ENCODE results near the gene SUDS3. TPM values are rescaled to one million over a fixed set of nuclear protein-coding genes. Genes with fewer than 3 reads are reported as not detected.

The SUDS3 gene
- total RNA-seq, 1 donor from 2014 or later = 28.5 TPM

DNA sequence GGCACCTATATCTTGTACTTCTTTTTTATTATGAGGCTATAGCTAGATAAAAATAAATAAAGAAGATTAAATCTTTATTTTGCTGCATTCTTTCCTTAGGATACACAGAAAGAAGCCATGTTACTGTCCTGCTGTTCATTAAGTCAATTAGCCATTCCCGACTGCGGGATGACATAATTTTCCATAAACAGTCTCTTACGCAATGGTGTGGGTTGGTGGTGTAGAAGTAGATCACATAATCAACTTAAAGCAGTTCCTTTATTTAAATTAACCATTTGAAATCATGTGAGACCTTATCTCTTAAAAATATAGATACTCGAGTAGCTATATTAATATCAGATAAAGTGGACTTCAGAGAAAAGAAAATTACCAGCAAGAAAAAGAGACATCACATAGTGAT, 43.8 kb upstream of the SUDS3 start:
- no peak overlapping the region for H3K4me3 ChIP-seq
- H3K4me1 ChIP-seq = peaks cover 29% of the 10 kb centered on the region
- H3K27ac ChIP-seq = no peak overlapping the region
- ATAC-seq (no peak), DNase-seq (no peak)
- TF ChIP-seq, protein P1, sequence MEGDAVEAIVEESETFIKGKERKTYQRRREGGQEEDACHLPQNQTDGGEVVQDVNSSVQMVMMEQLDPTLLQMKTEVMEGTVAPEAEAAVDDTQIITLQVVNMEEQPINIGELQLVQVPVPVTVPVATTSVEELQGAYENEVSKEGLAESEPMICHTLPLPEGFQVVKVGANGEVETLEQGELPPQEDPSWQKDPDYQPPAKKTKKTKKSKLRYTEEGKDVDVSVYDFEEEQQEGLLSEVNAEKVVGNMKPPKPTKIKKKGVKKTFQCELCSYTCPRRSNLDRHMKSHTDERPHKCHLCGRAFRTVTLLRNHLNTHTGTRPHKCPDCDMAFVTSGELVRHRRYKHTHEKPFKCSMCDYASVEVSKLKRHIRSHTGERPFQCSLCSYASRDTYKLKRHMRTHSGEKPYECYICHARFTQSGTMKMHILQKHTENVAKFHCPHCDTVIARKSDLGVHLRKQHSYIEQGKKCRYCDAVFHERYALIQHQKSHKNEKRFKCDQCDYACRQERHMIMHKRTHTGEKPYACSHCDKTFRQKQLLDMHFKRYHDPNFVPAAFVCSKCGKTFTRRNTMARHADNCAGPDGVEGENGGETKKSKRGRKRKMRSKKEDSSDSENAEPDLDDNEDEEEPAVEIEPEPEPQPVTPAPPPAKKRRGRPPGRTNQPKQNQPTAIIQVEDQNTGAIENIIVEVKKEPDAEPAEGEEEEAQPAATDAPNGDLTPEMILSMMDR (IDR thresholded peaks at IDR 0.05) = no peak
- no peaks in the 10 kb centered on the region for H3K27me3 ChIP-seq (ENCODE audit: low read depth)
- no peaks in the 10 kb centered on the region for H3K36me3 ChIP-seq
- intact Hi-C loops (cut with DNase I) = no loop called here
- H3K9me3 ChIP-seq = no peaks in the 10 kb centered on the region

DNA sequence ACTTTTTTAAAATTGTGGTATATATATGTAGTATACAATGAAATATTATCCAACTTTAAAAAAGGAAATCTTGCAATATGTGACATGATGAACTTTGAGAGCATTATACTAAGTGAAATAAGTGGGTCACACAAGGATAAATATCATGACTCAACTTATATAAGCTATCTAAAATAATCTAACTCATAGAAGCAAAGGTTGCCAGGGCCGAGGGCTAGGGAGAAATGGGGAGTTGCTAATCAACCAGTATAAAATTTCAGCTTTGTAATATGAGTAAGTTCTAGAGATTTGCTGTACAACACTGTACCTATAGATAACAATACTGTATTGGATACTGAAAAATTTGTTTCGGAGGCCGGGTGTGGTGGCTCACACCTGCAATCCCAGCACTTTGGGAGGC, 42.1 kb upstream of the SUDS3 start:
- Histone ChIP-seq H3K4me3 (no peak overlapping the region), H3K27me3 (ENCODE audit: low read depth) (no peaks in the 10 kb centered on the region), H3K4me1 (peaks cover 37% of the 10 kb centered on the region), H3K27ac (no peak overlapping the region), H3K36me3 (no peaks in the 10 kb centered on the region), H3K9me3 (no peaks in the 10 kb centered on the region)
- no peak for DNase-seq
- ATAC-seq = no peak
- TF ChIP-seq, protein P1 (IDR thresholded peaks at IDR 0.05) = no peak
- intact Hi-C loops (cut with DNase I) = no loop called here

DNA sequence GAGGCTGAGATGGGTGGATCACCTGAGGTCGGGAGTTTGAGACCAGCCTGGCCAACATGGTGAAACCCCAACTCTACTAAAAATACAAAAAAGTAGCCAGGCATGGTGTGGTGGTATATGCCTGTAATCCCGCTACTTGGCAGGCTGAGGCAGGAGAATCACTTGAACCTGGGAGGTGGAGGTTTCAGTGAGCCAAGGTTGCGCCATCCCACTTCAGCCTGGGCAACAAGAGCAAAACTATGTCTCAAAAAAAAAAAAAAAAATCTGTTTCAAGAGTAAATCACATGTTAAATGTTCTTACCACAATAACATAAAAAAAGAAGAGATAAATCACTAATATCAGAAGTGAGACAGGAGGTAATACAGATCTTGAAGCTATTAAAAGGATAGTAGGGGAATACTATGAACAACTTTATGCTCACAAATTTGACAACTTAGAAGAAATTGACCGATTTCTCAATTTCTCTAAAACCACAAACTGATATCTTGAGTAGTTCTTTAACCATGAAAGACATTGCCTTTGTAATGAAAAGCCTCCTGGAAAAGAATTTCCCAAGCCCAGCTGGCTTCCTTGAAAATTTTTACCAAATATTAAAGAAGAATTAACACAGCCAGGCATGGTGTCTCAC, 41.3 kb upstream of the SUDS3 start:
- intact Hi-C loops (cut with DNase I) = no loop called here
- Histone ChIP-seq H3K9me3 (no peaks in the 10 kb centered on the region), H3K4me1 (peaks cover 30% of the 10 kb centered on the region), H3K27ac (no peak overlapping the region), H3K27me3 (ENCODE audit: low read depth) (no peaks in the 10 kb centered on the region), H3K36me3 (no peaks in the 10 kb centered on the region), H3K4me3 (no peak overlapping the region)
- ATAC-seq (peak; percentile 39 to 76), DNase-seq (peak; percentile 84)
- TF ChIP-seq, protein P1 (IDR thresholded peaks at IDR 0.05) = no peak

DNA sequence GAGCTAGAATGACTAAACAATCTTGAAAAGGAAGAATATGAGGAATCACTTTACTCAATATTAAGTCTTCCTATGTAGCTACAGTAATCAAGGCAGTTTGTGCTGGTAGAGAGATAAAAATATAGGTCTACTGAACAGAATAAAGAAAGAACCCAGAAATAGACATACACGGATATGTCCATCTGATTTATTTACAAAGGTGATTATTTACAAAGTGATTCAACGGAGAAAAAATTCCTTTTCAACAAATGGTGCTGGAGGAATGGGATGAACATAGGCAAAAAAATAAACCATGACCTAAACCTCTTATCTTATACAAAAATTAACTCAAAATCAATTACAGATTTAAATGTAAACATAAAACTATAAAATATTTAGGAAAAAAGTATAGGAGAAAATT, 40.2 kb upstream of the SUDS3 start:
- ATAC-seq (no peak), DNase-seq (no peak)
- no peak overlapping the region for H3K27ac ChIP-seq
- H3K4me3 ChIP-seq = no peak overlapping the region
- H3K27me3 ChIP-seq (ENCODE audit: low read depth) = no peaks in the 10 kb centered on the region
- H3K36me3 ChIP-seq = no peaks in the 10 kb centered on the region
- intact Hi-C loops (cut with DNase I) = no loop called here
- TF ChIP-seq, protein P1 (IDR thresholded peaks at IDR 0.05) = no peak
- no peaks in the 10 kb centered on the region for H3K9me3 ChIP-seq
- peaks cover 19% of the 10 kb centered on the region for H3K4me1 ChIP-seq

DNA sequence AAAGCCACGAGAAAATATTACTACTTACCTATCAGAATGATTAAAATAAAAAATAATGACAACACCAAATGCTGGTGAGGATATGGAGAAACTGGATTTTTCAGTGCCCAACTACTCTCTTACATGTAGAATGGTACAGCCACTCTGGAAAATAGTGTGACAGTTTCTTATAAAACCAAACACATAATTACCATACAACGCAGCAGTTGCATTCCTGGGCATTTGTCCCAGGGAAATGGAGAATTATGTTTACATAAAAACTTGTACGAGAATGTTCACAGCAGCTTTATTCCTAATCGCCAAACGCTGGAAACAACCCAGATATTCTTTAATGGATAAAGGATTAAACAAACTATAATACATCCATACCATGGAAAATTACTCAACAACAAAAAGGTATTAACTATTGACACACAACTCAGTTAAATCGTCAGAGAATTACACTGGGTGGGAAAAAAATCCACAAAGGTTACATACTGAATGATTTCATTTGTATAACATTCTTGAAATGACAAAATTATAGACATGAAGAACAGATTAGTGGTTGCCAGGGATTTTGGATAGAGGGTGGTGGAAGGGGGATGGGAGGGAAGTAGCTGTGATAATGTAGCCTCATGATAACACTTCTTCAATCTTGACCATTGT, 39.0 kb upstream of the SUDS3 start:
- no peaks in the 10 kb centered on the region for H3K27me3 ChIP-seq (ENCODE audit: low read depth)
- TF ChIP-seq, protein P1 (IDR thresholded peaks at IDR 0.05) = no peak
- H3K4me1 ChIP-seq = peaks cover 18% of the 10 kb centered on the region
- intact Hi-C loops (cut with DNase I) = no loop called here
- H3K4me3 ChIP-seq = no peak overlapping the region
- DNase-seq (no peak), ATAC-seq (no peak)
- no peak overlapping the region for H3K27ac ChIP-seq
- H3K9me3 ChIP-seq = no peaks in the 10 kb centered on the region
- H3K36me3 ChIP-seq = no peaks in the 10 kb centered on the region
